T-cell (primary cell): ENCODE measurements around the gene PKD1L1. TPM values are rescaled to one million over a fixed set of nuclear protein-coding genes. Genes with fewer than 3 reads are reported as not detected.
"Not testable (repeated sequence)": the region's sequence is repeated elsewhere in the genome, so short reads cannot be mapped to it uniquely, and the experiment has no call there.

ENCODE experiments used
- ATAC-seq, 4 experiments: fragments of 200-7000 bp in 3 of 4; fragments of 150-1000 bp in 1 of 4; cut with Tn5 transposase; replicated peaks in 1 of 4; 1 replicate in 3 of 4; 2 replicates in 1 of 4; pipeline ENCODE4 v1.10.0; 2021; ENCODE audit warnings: moderate library complexity in 3 of 4, mild to moderate bottlenecking in 2 of 4, moderate number of reproducible peaks in 1 of 4
- CTCF ChIA-PET, 2 donors: fragments of 300-600 bp; sonication (Branson Sonifier 250); formaldehyde crosslinking; loops; one replicate each; lab custom pipeline; 2022; ENCODE audit warnings: antibody characterized with exemption in 2 of 2; lab: Charles Lee
- POLR2A ChIA-PET, 2 donors: fragments of 300-600 bp; sonication (Branson Sonifier 250); formaldehyde crosslinking; loops; one replicate each; lab custom pipeline; 2022; ENCODE audit warnings: antibody characterized with exemption in 2 of 2; lab: Charles Lee
- DNase-seq, 35 experiments: peaks; one replicate each; pipeline versions ENCODE4 v3.0.0 to v3.0.0-alpha.2; 2013 to 2023
- H3K27ac ChIP-seq: one replicate; pipeline ENCODE4 v1.5.1; 2013; ENCODE audit warnings: low read length
- H3K27me3 ChIP-seq, 2 experiments: replicated peaks in 1 of 2; 1 replicate in 1 of 2; 2 replicates in 1 of 2; pipeline versions ENCODE4 v1.6.1 to v1.7.0; 2013; ENCODE audit warnings: low read length in 1 of 2, mixed read lengths in 1 of 2; ENCODE audit not compliant: control insufficient read depth in 2 of 2, insufficient read depth in 2 of 2; ENCODE audit errors: extremely low read depth in 1 of 2
- H3K36me3 ChIP-seq, 2 donors: 1 replicate in 1 of 2; 2 replicates in 1 of 2; pipeline versions ENCODE4 v1.6.1 to v1.7.0; 2013; ENCODE audit warnings: low read length in 1 of 2; ENCODE audit not compliant: control insufficient read depth in 2 of 2, insufficient read depth in 1 of 2; ENCODE audit errors: extremely low read depth in 1 of 2
- H3K4me1 ChIP-seq, 2 experiments: 1 replicate in 1 of 2; 2 replicates in 1 of 2; pipeline versions ENCODE4 v1.6.1 to v1.7.0; 2013; ENCODE audit warnings: low read length in 2 of 2, mixed read lengths in 1 of 2; ENCODE audit not compliant: insufficient read depth in 2 of 2, control insufficient read depth in 1 of 2; ENCODE audit errors: extremely low read depth in 1 of 2
- H3K4me3 ChIP-seq, 2 donors: 1 replicate in 1 of 2; 2 replicates in 1 of 2; pipeline versions ENCODE4 v1.5.1 to v1.7.0; 2013; ENCODE audit warnings: mild to moderate bottlenecking in 2 of 2, low read length in 1 of 2, moderate library complexity in 1 of 2; ENCODE audit not compliant: control insufficient read depth in 1 of 2; ENCODE audit errors: extremely low read depth in 1 of 2
- H3K9me3 ChIP-seq: 2 replicates; pipeline ENCODE4 v1.7.0; 2013
- H3K27ac Mint-ChIP-seq, 2 donors: one replicate each; pipeline ENCODE4 v1.8.0; 2020 to 2021; ENCODE audit warnings: mild to moderate bottlenecking in 2 of 2, mixed read lengths in 2 of 2
- H3K27me3 Mint-ChIP-seq, 2 donors: one replicate each; pipeline ENCODE4 v1.8.0; 2021 to 2022; ENCODE audit warnings: mixed read lengths in 2 of 2
- H3K36me3 Mint-ChIP-seq: one replicate; pipeline ENCODE4 v1.8.0; 2021; ENCODE audit warnings: mixed read lengths
- H3K4me1 Mint-ChIP-seq, 3 donors: one replicate each; pipeline ENCODE4 v1.8.0; 2020 to 2022; ENCODE audit warnings: mixed read lengths in 3 of 3, mild to moderate bottlenecking in 1 of 3
- H3K4me3 Mint-ChIP-seq, 3 donors: one replicate each; pipeline ENCODE4 v1.8.0; 2020 to 2022; ENCODE audit warnings: mild to moderate bottlenecking in 3 of 3, mixed read lengths in 3 of 3, moderate library complexity in 3 of 3
- H3K9me3 Mint-ChIP-seq, 3 donors: one replicate each; pipeline ENCODE4 v1.8.0; 2020 to 2022; ENCODE audit warnings: mixed read lengths in 3 of 3
- WGBS: methylation state at CpG from one replicate; pipeline ENCODE4 v1.1.5; 2013; ENCODE audit warnings: missing lambda C conversion rate; ENCODE audit not compliant: insufficient coverage; 5-methylcytosine and 5-hydroxymethylcytosine counted together
- total RNA-seq, 35 experiments: library from RNA in 6 of 35; stranded (reverse) in 6 of 35; fragments of 120-200 nt in 1 of 35; gene quantifications; one replicate each; pipeline versions ENCODE4 v1.2.1 to v1.2.4 and lab custom pipeline; 2013 to 2026

Gene PKD1L1
- total RNA-seq, 5 donors from 2014 or later (not counting 1 experiment from before 2014, with no cell fraction given), result 0.30 to 0.76 (median 0.38) TPM

GRCh38 chr7:47932466-47933037, 15.7 kb downstream of the PKD1L1 start:
- no peak overlapping the region for H3K4me3 Mint-ChIP-seq
- no peak for ATAC-seq
- H3K27ac Mint-ChIP-seq, result no peak overlapping the region

GRCh38 chr7:47932016-47932415, 16.2 kb downstream of the PKD1L1 start:
- DNase-seq (no peak), ATAC-seq (no peak)
- Mint-ChIP-seq H3K36me3 (peaks cover 6% of the 10 kb centered on the region), H3K27ac (no peak overlapping the region), H3K27me3 (no peaks in the 10 kb centered on the region), H3K4me3 (no peak overlapping the region), H3K9me3 (no peaks in the 10 kb centered on the region), H3K4me1 (no peaks in the 10 kb centered on the region)
- no peak overlapping the region for H3K4me3 ChIP-seq
- no peaks in the 10 kb centered on the region for H3K4me1 ChIP-seq
- no peaks in the 10 kb centered on the region for H3K27me3 ChIP-seq
- no peaks in the 10 kb centered on the region for H3K9me3 ChIP-seq
- no peak overlapping the region for H3K27ac ChIP-seq
- H3K36me3 ChIP-seq, result no peaks in the 10 kb centered on the region
- ChIA-PET POLR2A (no interaction called here), CTCF (no interaction called here)
- 67% methylated on average over 3 of the region's 6 CpGs for WGBS

More at GRCh38 chr7:47932466-47933037, 15.7 kb downstream of the PKD1L1 start:
- Mint-ChIP-seq H3K9me3 (no peaks in the 10 kb centered on the region), H3K4me1 (peaks cover 0 to 4% (median 0%) of the 10 kb centered on the region in 3 donors), H3K27me3 (no peaks in the 10 kb centered on the region), H3K36me3 (peaks cover 6% of the 10 kb centered on the region)
- Histone ChIP-seq H3K36me3 (no peaks in the 10 kb centered on the region), H3K27ac (no peak overlapping the region), H3K27me3 (no peaks in the 10 kb centered on the region), H3K9me3 (no peaks in the 10 kb centered on the region), H3K4me3 (no peak overlapping the region), H3K4me1 (no peaks in the 10 kb centered on the region)
- no peak for DNase-seq
- 93% methylated on average over 8 of the region's 11 CpGs for WGBS
- POLR2A ChIA-PET, result no interaction called here
- CTCF ChIA-PET, result no interaction called here

DNA sequence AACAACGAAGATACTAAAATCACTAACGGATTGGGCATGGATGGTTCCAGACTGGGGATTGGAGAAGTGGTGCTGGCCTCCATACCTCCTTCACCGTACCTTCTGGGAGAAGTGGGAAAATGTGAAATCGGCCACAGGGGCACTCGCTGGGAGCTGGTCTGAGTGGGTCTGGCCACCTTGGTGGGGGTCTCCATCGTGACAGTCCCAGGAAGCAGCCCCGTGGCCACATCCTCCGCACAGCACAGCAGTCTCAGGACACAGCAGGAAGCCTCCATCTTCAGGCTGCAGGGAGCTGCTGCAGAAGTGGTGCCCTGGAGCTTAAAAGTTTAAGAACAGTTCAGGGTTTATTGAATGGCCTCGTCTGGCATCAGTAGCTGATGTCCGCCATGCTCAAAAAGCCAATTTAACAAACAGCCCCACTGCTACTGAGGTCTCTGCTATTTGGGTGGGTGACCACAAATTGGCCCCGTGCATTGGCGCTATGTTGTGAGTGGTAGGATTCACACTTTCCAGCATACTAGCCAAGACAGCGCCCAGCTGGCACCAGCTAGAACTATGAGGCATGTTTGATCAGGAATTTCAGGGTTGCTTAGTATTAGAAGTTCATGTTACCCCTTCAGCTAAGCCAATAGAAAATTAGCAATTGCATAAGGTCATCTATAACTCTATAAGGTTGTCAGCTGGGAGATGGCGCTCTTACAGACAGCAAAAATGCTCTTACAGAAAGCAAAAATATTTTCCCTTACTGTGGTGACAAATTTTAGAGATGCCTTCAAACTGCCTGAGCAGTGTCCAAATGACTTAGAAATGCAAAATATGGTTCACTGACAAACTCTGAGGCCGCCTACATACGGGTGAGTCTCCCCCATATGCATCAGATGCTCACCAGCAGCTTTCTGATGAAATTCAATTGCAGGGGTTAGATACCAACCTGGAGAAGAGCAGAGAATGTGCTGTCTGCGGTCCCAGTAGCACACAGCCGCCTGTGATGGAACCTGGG, 17.0 kb downstream of the PKD1L1 start:
- Histone ChIP-seq H3K9me3 (no peaks in the 10 kb centered on the region), H3K27ac (no peak overlapping the region), H3K4me1 (no peaks in the 10 kb centered on the region), H3K36me3 (no peaks in the 10 kb centered on the region), H3K27me3 (no peaks in the 10 kb centered on the region), H3K4me3 (no peak overlapping the region)
- H3K4me3 Mint-ChIP-seq, result no peak overlapping the region
- no peaks in the 10 kb centered on the region for H3K9me3 Mint-ChIP-seq
- CTCF ChIA-PET, result no interaction called here
- WGBS, result 85% methylated on average over 8 of the region's 18 CpGs
- H3K36me3 Mint-ChIP-seq, result peaks cover 6% of the 10 kb centered on the region
- DNase-seq (no peak), ATAC-seq (no peak)
- no peaks in the 10 kb centered on the region for H3K27me3 Mint-ChIP-seq
- no peak overlapping the region for H3K27ac Mint-ChIP-seq
- POLR2A ChIA-PET, result no interaction called here
- H3K4me1 Mint-ChIP-seq, result no peaks in the 10 kb centered on the region

GRCh38 chr7:47924266-47924665, 24.0 kb downstream of the PKD1L1 start:
- Mint-ChIP-seq H3K36me3 (peaks cover 6% of the 10 kb centered on the region), H3K4me1 (no peaks in the 10 kb centered on the region), H3K27me3 (no peaks in the 10 kb centered on the region), H3K9me3 (peaks cover 0 to 3% (median 0%) of the 10 kb centered on the region in 3 donors), H3K27ac (no peak overlapping the region), H3K4me3 (no peak overlapping the region)
- H3K4me3 ChIP-seq, result no peak overlapping the region
- WGBS, result no CpG with 5 or more reads among the region's 2 CpGs
- DNase-seq, result no peak
- no peaks in the 10 kb centered on the region for H3K4me1 ChIP-seq
- H3K36me3 ChIP-seq, result no peaks in the 10 kb centered on the region
- ATAC-seq, result no peak
- POLR2A ChIA-PET, result no interaction called here
- no peaks in the 10 kb centered on the region for H3K9me3 ChIP-seq
- no peaks in the 10 kb centered on the region for H3K27me3 ChIP-seq
- H3K27ac ChIP-seq, result no peak overlapping the region
- CTCF ChIA-PET, result no interaction called here

DNA sequence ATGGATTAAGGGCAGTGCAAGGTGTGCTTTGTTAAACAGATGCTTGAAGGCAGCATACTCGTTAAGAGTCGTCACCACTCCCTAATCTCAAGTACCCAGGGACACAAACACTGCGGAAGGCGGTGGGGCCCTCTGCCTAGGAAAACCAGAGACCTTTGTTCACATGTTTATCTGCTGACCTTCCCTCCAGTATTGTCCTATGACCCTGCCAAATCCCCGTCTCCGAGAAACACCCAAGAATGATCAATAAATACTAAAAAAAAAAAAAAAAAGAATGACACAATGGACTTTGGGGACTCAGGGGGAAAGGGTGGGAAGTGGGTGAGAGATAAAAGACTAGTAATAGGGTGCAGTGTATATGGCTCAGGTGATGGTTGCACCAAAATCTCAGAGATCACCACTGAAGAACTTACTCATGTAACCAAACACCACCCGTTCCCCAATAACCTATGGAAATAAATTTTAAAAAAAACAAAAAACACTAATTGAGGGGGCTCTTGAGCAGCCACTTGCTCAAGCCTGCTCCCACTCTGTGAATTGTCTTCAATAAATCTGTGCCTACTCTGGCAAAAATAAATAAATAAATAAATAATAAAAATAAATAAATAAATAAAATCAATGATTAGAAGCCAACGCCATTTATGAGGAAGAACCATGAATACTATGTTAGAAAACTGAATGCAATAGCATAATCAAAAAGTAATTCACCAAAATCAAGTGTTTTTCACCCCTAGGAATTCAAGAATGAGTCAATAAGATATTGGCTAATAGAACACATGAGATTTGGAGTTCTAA, 25.0 kb downstream of the PKD1L1 start:
- H3K36me3 Mint-ChIP-seq, DNase-seq, CTCF ChIA-PET, H3K9me3 Mint-ChIP-seq, H3K9me3 ChIP-seq, H3K27ac Mint-ChIP-seq, H3K27ac ChIP-seq, H3K4me1 Mint-ChIP-seq, ATAC-seq, H3K4me3 Mint-ChIP-seq, H3K4me3 ChIP-seq, H3K36me3 ChIP-seq, H3K27me3 ChIP-seq, H3K27me3 Mint-ChIP-seq, POLR2A ChIA-PET, H3K4me1 ChIP-seq: not testable (repeated sequence)
- no CpG with 5 or more reads among the region's 8 CpGs for WGBS

DNA sequence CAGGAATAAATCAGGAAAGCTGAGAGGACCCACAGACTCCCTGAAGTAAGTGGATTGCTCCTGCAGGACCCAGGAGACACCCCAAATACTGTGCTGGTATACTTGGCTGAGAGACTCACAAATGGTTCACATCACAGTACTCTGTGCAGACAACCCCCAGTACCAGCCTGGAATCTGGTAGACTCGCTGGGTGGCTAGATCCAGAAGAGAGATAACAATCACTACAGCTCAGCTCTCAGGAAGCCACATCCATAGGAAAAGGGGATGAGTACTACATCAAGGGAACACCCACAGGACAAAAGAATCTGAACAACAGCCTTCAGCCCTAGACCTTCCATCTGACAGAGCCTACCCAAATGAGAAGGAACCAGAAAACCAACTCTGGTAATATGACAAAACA, 31.8 kb downstream of the PKD1L1 start:
- H3K27me3 Mint-ChIP-seq, POLR2A ChIA-PET, H3K27ac ChIP-seq, H3K4me1 ChIP-seq, H3K36me3 Mint-ChIP-seq, H3K9me3 ChIP-seq, H3K4me3 ChIP-seq, CTCF ChIA-PET, H3K27ac Mint-ChIP-seq, H3K4me1 Mint-ChIP-seq, ATAC-seq, H3K36me3 ChIP-seq, H3K27me3 ChIP-seq, DNase-seq, H3K9me3 Mint-ChIP-seq, H3K4me3 Mint-ChIP-seq: not testable (repeated sequence)
- no CpG with 5 or more reads among the region's 1 CpG for WGBS
